Spinal cord (tissue), 10 donors: ENCODE measurements around the gene SLC66A2. TPM values are rescaled to one million over a fixed set of nuclear protein-coding genes. Genes with fewer than 3 reads are reported as not detected.

Experiments
- DNase-seq, 6 donors: peaks; one replicate each; pipeline versions ENCODE4 v3.0.0 to v3.0.0-alpha.2; 2013 to 2015; ENCODE audit warnings: low spot score in 6 of 6, low read depth in 4 of 6
- H3K27ac ChIP-seq: one replicate; pipeline ENCODE4 v1.5.1; 2013; ENCODE audit warnings: low read depth, low read length, control low read depth
- H3K27me3 ChIP-seq: one replicate; pipeline ENCODE4 v1.6.1; 2013; ENCODE audit warnings: low read length; ENCODE audit not compliant: control insufficient read depth, insufficient read depth
- H3K36me3 ChIP-seq: one replicate; pipeline ENCODE4 v1.6.1; 2013; ENCODE audit warnings: low read length; ENCODE audit not compliant: control insufficient read depth, insufficient read depth
- H3K4me1 ChIP-seq: one replicate; pipeline ENCODE4 v1.6.1; 2013; ENCODE audit warnings: low read length; ENCODE audit not compliant: control insufficient read depth, insufficient read depth
- H3K4me3 ChIP-seq: one replicate; pipeline ENCODE4 v1.5.1; 2013; ENCODE audit warnings: low read depth, low read length, control low read depth
- H3K9me3 ChIP-seq: one replicate; pipeline ENCODE4 v1.6.1; 2013; ENCODE audit warnings: low read length; ENCODE audit not compliant: control insufficient read depth, insufficient read depth
- WGBS: methylation state at CpG from one replicate; pipeline ENCODE4 v1.1.5; 2013; ENCODE audit warnings: missing lambda C conversion rate; ENCODE audit not compliant: insufficient coverage; 5-methylcytosine and 5-hydroxymethylcytosine counted together
- polyA plus RNA-seq, 2 donors: library from polyadenylated mRNA; unstranded; fragments of 120-200 nt; gene quantifications; one replicate each; pipeline ENCODE4 v1.2.1, GENCODE V29; 2013; ENCODE audit not compliant: insufficient read length in 2 of 2
- total RNA-seq, 2 donors: library from RNA; depleted of rRNA in 1 of 2; stranded (reverse); fragments of 120-200 nt in 1 of 2; fragments of >200 nt in 1 of 2; gene quantifications; one replicate each; pipeline versions ENCODE4 v1.2.3 to v1.2.4, GENCODE V29; 2013 to 2014
- donor health status: healthy.

The SLC66A2 gene
- total and polyA plus RNA-seq, 4 donors: 26.0 to 68.4 (median 46.2) TPM

DNA sequence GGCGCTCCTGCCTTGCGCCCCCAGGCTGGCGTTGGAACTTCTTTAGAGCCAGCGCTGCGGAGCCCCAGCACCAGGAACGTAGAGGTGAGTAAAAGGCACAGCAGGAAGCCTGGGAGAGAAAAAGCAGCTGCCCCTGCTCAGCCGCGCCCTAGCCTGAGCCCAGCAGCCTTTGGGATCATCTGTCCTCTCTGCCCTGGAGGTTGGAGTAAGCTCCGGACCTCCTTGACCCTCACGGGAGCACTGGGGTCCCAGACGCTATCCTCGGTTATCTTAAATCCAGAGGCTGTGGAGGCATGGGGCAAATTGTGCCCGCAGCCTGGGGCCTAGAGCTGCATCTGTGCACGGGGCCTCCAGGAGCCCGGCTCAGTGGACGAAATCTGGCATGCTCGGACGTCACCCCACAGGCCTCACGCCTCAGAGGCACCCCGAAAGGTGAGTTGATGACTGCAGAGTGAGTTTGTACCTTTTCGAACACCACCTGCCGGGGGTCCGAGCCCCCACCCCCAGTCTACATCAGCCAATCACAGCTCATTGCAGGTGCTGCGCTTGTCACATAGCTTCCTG lies 1.6 kb upstream of the SLC66A2 start:
- H3K36me3 ChIP-seq: peaks cover 19% of the 10 kb centered on the region
- peak in 1 of 6 donors; percentile 21 for DNase-seq
- H3K9me3 ChIP-seq: no peaks in the 10 kb centered on the region
- WGBS: 41% methylated on average over 21 of the region's 24 CpGs
- H3K27ac ChIP-seq: no peak overlapping the region
- H3K4me3 ChIP-seq: no peak overlapping the region
- H3K27me3 ChIP-seq: peaks cover 2% of the 10 kb centered on the region
- peaks cover 37% of the 10 kb centered on the region for H3K4me1 ChIP-seq

DNA sequence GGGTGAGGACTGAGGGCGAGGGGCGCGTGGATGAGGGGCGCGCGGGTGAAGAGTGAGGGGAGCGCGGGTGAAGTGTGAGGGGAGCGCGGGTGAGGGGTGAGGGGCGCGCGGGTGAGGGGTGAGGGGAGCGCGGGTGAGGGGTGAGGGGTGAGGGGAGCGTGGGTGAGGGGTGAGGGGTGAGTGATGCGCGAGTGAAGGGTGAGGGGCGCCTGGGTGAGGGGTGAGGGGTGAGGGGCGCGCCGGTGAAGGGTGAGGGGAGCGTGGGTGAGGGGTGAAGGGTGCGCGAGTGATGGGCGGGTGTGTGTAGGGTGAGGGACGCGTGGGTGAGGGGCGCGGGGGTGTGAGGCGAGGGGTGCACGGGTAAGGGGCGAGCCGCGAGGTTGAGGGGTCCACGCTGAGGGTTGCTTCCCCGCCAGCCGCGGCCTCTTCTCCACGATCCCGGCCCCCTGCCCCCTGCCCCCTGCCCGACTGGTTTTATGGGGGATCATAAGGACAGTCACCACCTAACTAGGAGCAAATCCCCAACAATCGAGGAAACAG lies 1.1 kb upstream of the SLC66A2 start:
- 8% methylated on average over 25 of the region's 43 CpGs for WGBS
- Histone ChIP-seq H3K36me3 (peaks cover 25% of the 10 kb centered on the region), H3K27ac (no peak overlapping the region), H3K9me3 (no peaks in the 10 kb centered on the region), H3K4me3 (peak overlapping the region; percentile 53), H3K4me1 (peaks cover 42% of the 10 kb centered on the region), H3K27me3 (peaks cover 2% of the 10 kb centered on the region)
- no peak for DNase-seq

DNA sequence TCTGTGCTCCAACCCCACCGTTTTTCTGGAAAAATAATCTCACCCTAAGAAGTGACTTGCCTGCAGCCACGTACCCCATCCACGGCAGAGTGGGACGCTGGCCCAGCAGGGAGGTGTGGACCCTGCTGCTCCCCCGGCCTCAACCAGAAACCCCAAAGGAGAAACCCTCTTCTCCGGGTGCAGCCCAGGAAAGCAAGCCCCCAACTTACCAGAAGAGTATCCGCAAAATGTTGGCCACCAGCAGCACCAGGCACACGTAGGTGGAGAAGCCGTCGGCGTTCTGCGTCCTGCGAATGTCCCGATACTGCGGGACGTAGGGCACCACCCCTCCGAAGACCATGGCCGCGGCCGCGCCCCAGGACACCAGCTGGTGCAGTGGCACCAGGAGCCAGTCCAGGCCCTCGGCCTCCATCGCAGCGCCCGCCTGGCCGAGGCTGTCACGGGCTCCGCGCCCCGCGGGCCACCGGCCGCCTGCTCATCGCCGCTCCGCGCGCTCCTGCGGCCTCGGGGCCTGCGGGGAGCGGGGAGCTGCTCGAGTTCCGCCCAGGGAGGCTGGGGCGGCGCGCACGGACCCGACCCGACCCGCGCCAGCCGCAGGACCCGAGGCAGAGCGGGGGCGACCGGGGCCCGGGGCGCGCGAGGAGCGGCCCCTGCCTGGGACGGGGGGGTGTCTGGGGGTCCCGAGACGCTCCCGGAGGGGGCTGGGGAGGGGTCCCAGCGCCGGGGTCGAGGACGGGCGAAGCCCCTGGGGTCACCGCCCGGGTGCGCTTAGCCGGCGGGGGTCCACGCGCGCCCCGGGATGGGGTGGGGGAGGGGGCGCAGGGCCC lies 725 bp downstream of the SLC66A2 start:
- WGBS: 2% methylated on average over 80 of the region's 81 CpGs
- Histone ChIP-seq H3K4me3 (peak overlapping the region; percentile 54), H3K4me1 (peaks cover 44% of the 10 kb centered on the region), H3K27ac (no peak overlapping the region), H3K9me3 (no peaks in the 10 kb centered on the region), H3K36me3 (peaks cover 38% of the 10 kb centered on the region), H3K27me3 (peaks cover 2% of the 10 kb centered on the region)
- DNase-seq: peak in 2 of 6 donors; percentile 20 to 40

DNA sequence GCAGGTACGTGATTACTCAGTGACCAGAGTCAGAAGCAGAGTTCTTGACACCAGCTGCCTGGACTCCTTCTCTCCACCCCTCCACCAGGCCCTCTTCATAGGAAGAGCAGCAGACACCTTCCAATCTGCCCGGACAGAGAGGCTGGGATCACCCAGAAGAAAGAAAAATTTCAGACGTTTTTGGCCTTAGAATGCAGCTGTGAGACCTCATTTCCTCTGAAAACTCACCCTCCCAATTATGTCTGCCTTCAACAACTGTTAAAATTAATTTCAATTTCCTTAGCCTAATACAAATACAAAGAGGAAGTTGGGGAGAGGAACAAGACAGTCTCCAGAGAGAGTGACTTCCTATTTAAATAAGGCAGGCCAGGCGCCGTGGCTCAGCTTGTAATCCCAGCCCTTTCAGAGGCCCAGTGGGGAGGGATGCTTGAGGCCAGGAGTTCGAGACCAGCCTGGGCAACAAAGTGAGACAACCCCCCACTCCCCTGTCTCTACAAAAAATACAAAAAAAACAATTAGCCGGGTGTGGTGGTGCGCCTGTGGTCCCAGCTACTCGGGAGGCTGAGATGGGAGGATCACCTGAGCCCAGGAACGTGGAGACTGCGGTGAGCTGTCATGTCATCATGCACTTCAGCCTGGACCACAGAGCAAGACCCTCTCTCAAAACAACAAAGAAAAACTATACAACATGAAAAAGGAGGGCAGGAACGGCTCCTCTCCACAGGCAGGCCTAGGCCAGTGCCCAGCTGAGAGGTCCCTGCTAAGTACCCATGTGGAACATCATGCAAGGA lies 1.6 kb downstream of the SLC66A2 start:
- H3K4me3 ChIP-seq: peak overlapping the region; percentile 54
- WGBS: 91% methylated on average over 5 of the region's 12 CpGs
- no peak for DNase-seq

DNA sequence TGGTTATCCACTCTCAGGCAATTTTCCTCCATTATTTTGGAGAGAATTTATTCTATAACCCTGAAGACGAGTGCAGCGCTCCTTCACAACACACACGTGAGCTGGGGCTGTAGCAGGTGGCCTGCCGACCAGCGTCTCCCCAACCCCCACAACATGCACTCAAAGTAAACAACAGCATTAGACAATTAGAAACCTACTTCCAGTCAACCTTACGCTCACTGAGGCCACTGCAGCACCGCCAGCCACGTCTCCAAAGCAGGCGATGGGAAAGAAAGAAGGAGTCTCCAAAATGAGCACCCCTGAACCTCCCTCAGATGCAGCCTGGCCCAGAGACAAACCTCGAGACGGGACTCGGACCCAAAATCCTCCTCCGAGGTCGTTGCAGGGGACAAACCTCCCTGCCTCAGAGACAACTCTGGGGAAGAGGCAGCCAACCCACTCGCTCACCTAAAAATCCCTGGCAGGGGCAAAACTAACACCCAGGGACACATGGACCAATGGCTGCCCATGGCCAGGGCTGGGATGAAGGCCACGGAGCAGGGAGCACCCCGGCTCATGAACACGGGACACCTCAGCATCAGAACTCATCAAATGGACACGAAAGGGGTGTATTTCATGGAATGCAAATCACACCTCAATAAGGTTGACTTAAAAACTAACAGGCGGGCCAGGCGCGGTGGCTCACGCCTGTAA lies 2.6 kb downstream of the SLC66A2 start:
- peaks cover 46% of the 10 kb centered on the region for H3K36me3 ChIP-seq
- no peak overlapping the region for H3K4me3 ChIP-seq
- no peaks in the 10 kb centered on the region for H3K9me3 ChIP-seq
- no peak overlapping the region for H3K27ac ChIP-seq
- WGBS: 91% methylated on average over 21 of the region's 23 CpGs
- peaks cover 59% of the 10 kb centered on the region for H3K4me1 ChIP-seq
- H3K27me3 ChIP-seq: peaks cover 2% of the 10 kb centered on the region
- DNase-seq: no peak

More for the DNA sequence above, 1.6 kb downstream of the SLC66A2 start:
- H3K9me3 ChIP-seq: no peaks in the 10 kb centered on the region
- H3K27me3 ChIP-seq: peaks cover 2% of the 10 kb centered on the region
- H3K27ac ChIP-seq: peak overlapping the region; percentile 43
- peaks cover 52% of the 10 kb centered on the region for H3K4me1 ChIP-seq
- H3K36me3 ChIP-seq: peaks cover 46% of the 10 kb centered on the region

DNA sequence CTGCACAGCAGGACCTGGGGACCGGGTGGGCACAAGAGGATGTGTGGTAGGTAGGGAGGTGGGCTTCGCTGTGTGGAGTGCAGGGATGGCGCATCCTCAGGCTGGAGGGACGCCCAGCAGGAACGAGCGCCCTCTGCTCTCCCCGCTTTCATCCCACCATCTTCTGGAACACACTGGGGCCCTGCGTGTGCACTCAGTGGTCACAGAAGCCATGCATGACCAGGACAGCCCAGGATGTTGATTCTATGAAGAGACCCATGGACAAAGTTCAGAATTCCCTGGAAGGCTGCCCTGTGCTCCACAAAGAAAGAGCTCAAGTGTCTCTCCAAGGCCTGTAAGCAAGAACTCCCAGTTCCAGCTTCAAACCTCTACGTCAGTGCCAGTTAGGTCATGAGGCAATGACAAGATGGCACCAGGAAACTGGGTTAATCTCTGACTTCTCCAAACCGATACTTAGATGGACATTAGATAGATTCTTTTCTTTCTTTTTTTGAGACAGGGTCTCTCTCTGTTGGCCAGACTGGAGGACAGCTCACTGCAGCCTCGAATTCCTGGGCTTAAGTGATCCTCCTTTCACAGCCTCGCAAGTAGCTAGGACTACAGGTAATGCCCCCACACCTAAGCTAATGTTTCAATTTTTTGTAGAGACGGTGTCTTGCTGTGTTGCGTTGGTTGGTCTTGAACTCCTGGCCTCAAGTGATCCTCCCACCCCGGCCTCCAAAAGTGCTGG lies 3.4 kb downstream of the SLC66A2 start:
- Histone ChIP-seq H3K4me3 (no peak overlapping the region), H3K27me3 (peaks cover 2% of the 10 kb centered on the region), H3K9me3 (no peaks in the 10 kb centered on the region), H3K4me1 (peaks cover 63% of the 10 kb centered on the region), H3K27ac (no peak overlapping the region), H3K36me3 (peaks cover 51% of the 10 kb centered on the region)
- 96% methylated on average over 5 of the region's 15 CpGs for WGBS
- no peak for DNase-seq

DNA sequence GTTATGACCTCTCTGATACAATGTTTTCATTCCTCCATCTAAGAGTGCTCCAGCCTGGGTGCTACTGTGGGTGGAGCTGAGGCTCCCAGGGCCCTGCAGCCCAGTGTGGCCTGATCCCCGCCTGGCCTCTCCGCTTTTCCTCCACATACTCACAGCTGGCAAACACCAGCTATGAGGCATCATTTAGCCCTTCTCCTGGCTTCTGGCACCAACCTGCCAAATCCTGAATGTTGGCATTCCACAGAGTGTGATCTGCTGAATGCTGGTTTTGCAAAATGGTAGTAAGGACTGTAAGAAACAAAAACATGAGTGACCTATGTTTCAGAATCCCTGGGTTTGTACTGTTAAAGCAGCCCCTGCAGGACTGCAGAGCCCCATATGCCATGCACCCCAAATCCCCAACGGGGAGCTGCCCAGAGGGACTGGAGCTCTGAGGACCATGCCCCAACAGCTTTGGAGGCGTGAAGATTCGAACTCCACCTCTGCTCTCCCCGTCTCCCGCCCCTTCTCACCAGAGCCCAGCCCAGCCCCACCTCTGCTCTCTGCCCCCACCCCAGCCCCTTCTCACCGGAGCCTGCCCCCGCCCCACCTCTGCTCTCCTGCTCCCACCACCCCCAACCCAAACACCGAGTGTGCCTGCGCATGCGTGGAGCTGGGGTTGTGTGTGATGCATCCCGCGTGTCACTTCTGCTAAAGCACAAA lies 4.2 kb downstream of the SLC66A2 start:
- H3K4me3 ChIP-seq: no peak overlapping the region
- no peak overlapping the region for H3K27ac ChIP-seq
- H3K27me3 ChIP-seq: peaks cover under 1% of the 10 kb centered on the region
- H3K36me3 ChIP-seq: peaks cover 57% of the 10 kb centered on the region
- no peaks in the 10 kb centered on the region for H3K9me3 ChIP-seq
- no peak for DNase-seq
- 89% methylated on average over 5 of the region's 14 CpGs for WGBS
- H3K4me1 ChIP-seq: peaks cover 55% of the 10 kb centered on the region

DNA sequence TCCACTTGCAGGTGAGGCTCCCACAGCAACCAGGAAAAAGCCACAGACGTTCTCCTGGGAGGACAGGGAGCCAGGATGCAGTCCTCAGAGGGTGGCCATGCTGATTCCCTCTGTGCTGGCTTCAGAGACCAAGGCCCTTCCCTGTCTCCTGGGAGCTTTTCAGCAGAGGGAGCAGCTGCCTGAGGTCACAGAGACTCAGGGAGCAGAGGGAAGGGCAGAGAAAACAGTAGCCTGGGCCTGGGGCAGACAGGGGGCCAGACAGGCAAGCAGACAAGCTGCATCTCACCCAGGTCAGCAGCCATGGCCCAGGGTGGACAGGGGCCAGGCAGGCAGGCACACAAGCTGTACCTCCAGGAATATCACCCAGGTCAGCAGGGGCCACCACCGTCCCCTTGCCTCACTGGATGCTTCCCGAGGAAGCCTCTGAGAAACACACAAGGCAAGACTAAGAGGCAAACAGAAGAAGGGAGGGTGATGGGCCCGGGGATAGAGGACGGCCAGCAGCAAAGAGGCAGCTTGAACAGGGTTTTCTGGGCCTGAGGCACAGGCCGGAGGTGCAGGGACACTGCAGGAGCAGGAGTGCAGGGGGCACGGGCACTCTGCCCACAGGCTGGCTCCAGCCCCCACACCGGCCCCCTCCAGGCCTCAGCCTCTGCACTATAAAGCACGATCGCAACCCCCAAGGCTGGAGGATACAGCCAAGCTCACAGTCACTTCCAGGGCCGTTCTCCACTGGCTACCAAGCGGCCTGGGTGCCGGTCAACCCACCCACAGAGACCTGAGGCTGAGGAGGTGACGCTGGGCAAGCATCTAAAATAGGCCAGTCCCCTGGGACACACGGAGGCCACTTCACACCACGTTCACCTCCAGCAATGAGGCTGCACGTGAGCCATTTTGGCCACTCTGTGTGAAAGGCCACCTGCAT lies 6.1 kb downstream of the SLC66A2 start:
- 69% methylated on average over 13 of the region's 17 CpGs for WGBS
- Histone ChIP-seq H3K9me3 (no peaks in the 10 kb centered on the region), H3K4me1 (peaks cover 50% of the 10 kb centered on the region), H3K36me3 (peaks cover 75% of the 10 kb centered on the region), H3K27me3 (no peaks in the 10 kb centered on the region), H3K4me3 (no peak overlapping the region), H3K27ac (no peak overlapping the region)
- DNase-seq: no peak
